8988T (cell line): Measurements from ENCODE around the gene GRK1.

Experiments used
- DNase-seq: peaks from one replicate; pipeline ENCODE4 v3.0.0; 2011

Gene GRK1

DNA sequence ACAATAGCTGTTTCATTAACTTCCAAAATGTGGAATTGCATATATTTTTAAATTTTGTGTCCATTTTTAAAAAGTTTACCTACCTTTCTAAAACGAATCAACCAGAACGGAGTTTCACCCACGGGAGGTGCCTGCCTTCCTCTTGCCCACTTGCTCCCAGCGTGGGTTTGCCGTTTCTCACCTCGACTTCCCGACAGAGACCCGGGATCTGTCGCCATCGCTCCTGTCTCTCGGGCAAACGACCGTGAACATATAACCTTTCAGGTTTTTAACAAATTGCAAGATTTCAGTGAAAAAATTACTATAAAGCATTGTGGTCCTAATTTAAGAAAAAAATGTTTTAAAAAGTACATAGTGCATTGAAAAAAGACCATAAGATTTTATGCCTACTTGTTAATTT lies 96.2 kb downstream of the GRK1 start:
- no peak for DNase-seq

DNA sequence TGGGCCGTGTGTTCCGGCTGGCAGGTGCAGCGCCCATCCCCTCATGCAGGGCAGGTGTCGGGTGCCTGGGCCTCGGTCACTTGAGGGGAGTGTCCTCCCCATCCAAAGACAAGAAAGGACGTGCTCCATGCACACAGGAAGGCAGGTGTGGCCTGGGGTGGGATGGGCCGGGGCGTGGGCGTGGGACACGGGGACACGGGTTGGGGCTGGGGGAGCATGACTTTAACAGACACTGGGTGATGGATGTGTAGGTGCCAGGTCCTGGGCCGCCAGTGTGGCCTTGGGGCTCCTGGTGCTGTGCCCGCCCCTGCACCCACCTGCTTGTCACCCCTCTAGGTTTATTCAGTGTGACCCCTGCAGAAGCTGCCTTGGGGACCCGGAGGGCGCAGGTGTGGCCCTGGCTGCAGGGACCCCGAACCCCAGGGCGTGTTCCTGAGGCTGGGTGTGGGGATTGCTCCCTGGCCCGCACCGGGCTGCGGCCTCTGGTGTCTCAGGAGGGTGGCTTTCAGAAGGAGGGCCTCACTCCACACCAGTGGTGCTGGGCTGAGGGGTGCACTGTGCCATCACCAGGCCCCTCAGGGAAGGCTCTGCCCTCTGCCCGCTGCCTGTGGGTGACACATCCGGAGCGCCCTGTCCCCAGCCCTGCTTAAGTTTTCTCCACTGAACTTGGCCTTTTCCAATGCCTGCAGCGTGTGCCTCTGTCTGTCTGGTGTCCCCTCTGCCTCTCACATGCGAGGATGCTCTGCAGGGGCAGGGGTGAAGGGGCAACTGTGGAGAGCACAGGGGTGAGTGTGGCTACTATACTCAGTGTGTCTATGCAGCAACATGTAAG lies 97.2 kb downstream of the GRK1 start:
- no peak for DNase-seq

DNA sequence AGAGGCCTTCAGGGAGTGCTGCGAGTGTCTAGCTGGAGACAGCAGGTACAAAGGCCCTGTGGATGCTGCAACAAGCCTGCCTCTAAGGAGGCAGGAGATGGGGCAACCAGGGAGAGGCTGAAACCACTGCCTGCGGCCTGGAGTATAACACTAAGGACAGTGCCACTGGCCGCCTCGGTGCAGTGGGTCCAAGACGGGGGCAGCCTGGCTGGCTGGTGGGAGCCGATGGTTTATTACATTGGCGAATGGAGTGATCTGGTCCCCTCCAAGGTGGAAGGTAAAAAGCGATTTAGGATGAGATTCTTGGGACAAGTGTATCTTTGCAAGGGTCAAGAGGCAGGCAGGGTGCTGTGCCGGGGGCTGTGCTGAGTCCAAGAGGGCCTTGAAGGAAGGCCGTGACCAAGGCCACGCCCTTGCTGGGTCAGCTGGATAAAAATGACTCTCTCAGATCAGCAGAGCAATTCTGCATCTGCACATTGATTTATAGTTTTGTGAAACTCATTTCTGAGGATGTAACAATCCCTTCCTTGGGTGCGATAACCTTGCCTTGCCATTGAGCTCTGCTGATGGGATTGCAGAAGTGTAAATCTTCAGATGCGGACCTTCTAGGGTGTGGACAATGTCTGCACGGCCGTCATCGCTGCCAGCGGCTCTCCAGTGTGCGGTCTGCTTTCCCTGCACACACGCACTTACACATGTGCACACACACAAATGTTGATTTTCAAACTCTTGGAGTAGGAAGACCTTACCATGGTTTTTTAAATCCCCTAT lies 98.0 kb downstream of the GRK1 start:
- DNase-seq: no peak

DNA sequence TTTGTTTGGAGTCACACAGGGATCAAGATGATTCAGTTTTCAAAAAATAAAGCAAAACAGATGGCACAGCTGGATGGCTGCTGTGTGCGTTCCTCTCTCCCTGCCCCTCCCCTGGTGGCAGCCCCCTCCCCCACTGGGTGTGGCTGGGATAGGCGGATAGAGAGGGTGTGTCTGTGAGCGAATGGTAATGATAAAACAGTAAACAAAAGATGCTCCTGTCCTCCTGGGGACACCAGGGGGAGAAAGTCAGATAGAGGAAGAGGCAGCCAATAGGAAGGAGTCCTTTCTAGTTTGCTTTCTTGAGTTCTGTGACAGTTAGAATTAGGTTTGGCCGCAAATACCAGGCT lies 98.5 kb downstream of the GRK1 start:
- DNase-seq: no peak

DNA sequence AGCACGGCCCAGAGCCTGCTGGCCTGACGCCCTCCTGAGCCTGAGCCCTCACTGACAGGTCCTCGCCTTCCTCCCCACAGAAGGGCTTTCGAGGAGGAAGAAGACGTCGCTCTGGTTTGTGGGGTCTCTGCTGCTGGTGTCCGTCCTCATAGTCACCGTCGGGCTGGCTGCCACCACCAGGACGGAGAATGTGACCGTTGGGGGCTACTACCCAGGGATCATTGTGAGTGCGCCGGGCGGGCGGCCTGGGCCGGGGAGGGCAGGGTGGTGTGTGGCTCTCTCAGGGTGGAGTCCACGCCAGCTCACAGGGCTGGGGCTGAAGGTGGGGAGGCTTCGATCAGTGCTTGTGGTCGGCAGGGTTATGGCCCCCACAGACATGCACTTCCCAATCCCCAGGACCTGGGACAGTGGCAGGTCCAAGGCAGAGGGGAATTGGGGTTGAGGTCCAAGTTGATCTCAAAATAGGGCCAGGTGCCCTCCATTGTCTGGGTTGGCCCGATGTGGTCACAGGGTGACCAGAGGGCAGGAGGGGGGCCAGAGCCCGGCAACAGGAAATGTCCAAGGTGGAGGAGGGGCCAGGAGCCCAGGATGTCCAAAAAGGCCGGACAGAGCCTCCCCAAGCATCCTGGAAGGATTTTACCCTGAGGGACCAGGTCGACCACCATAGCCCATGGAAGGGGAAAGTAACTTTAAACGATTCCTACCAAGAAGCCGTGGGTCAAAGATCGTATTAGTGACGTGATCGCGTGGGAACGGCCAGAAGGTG lies 99.2 kb downstream of the GRK1 start:
- DNase-seq: no peak

DNA sequence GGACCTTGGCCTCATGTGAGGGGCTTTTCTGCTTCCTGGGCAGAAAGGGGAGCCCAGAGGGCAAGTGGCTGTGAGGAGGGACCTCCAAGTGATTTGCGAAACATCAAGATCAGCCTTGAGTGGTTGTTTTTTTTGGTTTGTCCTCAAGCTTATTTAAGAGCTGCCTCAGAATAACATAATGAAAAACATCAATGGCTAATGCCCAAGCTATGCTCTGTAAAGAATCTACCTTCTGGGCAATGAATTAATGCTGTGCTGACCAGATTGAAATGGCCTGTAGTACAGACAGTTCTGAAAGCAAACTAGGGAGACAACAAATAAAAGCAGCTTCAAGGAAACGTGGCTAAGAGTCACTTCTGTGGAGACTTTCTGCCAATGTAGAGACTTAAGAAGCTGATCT lies 100.3 kb downstream of the GRK1 start:
- DNase-seq: no peak

DNA sequence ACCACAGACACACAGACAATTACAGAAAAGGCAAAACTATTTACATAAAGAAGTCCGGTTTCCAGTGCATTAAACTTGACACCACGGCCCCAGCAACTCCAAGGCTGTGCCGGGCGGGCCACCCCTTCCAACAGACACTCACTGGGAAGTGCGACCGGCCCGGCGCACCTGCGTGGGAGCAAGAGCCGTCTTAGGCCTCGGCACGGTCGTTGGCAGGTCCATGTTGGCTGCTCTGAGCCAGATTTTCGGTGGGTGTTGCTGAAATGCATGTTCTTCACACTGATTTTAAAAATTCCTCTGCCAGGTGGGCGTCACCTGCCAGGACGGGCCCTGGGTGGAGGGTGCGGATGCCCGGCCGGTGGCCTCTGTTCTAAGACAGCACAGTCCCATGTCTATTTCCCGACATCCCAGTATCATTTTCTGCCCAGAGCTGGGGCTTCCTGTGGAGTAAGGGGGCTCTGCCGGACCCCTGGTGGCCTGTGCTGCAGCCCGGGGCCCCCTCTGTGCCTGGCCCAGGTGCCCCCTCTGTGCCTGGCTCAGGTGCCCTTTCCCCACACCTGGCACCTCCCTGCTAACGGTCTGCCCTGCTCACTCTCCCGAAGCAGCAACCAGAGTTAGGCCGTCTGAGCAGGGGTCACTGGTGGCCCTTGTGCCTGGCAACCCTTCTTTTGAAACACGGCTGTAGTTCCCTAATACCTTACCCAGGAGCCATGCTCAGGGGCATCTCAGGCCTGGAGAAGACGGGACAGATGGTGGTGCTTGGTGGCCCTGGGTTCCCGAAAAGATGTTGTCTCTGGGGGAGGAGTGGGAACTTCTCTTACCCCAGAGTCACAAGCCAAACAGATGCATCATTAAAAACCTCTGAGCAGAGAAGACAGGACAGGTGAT lies 101.2 kb downstream of the GRK1 start:
- no peak for DNase-seq

DNA sequence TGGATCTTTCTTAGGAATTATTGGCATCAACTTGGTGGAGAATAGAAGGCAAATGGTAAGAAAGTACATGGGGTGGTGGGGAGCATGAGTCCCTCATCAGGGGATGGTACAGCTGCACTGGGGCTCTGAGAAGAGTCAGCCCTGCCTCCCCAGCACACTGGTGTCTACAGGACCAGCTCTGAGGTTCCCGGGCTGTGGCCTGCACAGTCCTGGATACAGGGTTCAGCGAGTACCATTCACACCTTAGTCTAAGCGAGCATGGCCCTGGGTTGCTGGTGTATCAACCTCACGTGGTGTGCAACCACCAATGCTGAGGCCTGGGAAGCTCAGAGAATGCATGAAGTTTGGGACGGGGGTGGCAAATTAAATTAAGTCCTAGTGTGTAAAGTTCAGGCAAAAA lies 102.1 kb downstream of the GRK1 start:
- DNase-seq: no peak

DNA sequence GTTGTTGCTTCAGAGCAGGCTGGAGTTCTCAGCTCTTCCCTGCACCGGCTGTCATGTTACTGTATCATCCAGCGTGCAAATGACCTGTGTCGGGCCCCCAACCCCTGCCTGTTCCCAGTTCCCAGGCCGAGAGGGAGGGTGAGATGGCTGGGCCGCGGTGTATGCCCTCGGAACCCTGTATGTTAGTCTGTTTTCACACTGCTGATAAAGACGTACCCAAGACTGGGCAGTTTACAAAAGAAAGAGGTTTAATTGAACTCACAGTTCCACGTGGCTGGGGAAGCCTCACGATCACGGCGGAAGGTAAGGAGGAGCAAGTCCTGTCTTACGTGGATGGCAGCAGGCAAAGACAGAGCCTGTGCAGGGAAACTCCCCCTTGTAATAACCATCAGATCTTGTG lies 102.9 kb downstream of the GRK1 start:
- DNase-seq: no peak

DNA sequence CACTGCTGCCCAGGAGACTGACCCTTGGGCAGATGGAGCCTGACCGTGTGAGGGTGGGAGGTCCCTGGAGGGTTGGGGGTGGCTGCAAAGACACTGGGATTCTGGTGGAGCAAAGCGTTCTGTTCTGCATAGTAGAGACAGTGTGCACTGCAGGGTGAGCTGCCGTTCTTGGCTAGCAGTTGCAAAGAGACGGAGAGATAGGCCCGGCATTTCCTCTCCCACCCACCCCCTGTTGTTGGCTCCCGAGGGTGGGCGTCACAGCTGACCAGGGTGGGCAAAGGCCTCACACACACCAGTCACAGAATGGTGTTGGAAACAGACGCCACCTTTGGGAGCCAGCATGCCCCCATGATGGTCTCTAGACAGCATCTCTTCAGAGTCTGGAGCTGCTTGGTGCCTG lies 103.4 kb downstream of the GRK1 start:
- no peak for DNase-seq

DNA sequence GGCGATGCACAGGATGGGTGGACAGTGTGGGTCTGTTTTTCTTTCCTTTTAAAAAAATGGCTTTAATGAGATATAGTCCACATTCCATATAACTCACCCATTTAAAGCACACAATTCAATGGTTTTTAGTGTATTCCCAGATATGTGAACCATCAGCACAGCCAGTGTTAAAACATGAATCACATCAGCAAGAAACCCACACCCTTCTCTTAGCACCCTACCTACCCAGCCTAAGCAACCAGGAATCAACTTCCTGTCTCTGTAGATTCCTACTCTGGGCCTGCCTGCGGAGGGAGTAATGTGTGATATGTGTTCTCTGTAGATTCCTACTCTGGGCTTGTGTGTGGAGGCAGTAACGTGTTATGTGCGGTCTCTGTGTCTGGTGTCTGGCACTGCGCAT lies 103.9 kb downstream of the GRK1 start:
- no peak for DNase-seq

DNA sequence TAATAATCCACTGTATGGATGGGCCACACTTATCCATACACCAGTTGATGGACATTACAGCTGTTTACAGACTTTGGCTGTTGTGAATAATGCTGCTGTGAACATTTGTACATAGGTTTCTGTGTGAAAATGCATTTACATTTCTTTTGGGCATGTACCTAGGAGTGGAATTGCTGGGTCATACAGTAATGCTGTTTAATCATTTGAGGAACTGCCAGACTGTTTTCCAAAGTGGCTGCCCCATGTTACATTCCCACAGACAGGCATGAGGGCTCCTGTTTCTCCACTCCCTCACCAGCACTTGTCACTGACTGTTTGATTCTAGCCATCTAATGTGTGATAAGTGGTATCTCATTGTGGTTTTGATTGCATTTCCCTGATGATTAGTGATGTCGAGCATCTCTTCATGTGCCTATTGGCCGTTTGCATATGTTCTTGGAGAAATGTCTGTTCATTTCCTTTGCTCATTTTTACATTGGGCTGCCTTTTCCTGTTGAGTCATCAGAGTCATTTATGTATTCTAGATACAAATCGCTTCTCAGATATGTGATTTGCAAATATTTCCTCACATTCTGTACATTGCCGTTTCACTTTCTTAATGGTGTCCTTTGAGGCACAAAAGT lies 104.8 kb downstream of the GRK1 start:
- DNase-seq: no peak

DNA sequence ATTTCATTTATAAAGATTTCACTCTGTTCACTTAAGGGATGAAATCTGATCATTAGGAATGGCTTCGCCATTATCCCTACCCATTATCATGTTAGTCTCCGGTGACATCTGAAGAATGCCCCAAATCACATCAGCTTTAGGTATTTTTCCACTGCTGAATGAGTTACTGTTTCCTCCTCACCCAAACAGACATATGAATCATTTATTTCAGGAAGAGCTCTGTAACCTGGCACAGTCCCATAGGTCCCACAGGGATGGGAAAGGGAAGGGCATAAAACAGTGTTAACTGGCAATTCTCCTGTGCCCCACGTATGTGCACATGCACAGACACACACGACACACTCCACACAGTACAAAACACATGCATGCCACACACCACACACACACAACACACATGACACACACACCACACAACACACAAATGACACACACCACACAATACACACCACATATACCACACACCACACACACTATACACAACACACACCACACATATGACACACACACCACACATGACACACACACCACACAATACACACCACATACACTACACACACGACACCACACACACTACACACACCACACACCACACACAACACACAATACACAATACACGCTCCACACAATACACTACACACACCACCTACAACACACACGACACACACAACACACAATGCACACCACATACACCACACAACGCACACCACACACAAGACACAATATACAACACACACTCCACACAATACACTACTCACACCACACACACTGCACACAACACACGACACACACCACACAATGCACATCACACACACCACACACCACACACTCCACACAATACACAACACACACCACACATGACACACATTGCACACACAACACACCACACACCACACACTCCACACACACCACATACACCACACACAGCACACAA lies 107.4 kb downstream of the GRK1 start:
- DNase-seq: no peak

DNA sequence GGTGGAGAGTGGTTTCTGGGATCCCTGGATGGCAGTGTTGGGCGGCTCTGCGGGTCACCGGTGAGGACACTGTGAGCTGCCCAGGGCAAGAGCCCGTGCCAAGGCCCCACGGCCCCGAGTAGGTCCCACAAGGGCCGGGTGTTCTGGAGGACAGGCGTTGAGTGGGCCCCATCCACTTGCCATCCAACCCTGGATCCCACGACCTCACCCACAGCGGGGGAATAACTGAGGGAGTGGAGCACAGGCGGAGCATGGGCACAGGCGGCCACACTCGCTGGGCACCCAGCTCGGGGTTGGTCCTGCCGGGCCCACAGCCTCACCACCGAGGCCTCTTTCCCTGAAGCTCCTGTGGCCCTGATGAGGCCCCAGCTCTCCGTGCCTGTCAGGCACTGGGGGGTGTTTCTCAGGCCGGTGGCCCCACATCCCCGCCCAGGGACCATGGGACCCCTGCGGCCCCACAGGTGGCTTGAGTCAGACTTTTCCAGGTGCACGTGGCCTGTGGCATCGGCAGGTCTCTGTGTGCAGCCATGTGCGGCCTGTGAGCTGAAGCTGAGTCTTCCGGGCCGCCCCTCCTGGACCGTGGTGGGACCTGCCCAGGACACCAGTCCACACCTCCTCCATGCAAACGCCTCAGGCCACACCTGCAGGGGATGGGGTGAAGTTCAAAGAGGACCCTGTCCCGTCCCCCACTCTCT lies 108.6 kb downstream of the GRK1 start:
- DNase-seq: no peak

DNA sequence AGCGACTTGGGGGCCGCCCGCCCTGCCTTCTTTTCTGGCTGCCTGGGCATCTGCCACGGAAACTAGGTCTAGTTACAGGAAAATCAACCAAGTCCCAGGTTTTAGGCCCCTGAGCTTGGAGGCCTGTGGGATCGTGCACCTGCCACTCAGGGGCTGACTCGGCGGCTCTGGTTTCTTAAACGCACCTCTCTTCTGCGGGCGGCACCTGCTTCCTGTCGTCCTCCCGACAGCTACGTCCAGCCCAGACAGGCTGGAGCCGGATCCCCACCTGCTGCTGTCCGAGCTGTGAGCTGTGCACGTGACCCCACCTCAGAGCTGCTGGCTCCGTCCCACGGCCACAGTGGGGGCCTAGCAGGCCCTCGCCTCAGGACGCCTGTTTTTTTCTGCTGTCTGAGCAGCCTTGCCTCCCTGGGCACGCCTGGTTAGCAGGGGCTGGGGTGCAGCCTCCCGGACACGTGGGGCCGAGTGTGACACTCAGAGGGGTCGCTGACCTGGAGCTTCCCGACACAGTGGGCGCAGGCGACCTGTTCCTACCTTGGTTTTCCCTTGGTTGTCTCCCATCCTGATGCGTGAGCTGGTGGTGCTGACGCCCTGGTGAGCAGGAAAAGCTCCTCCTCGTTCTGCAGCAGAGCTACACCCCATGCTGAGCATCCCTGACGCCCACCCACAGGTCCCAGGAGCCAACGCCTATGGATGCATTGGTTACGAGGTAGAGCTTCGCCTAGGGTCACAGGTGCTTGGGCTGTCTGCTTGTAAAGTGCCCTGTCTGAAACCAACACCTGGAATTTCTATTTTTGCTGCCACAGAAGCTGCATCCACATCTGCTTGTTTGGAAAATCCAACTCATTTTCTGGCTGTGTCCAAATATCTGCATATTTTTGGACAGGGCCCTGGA lies 109.5 kb downstream of the GRK1 start:
- DNase-seq: no peak

DNA sequence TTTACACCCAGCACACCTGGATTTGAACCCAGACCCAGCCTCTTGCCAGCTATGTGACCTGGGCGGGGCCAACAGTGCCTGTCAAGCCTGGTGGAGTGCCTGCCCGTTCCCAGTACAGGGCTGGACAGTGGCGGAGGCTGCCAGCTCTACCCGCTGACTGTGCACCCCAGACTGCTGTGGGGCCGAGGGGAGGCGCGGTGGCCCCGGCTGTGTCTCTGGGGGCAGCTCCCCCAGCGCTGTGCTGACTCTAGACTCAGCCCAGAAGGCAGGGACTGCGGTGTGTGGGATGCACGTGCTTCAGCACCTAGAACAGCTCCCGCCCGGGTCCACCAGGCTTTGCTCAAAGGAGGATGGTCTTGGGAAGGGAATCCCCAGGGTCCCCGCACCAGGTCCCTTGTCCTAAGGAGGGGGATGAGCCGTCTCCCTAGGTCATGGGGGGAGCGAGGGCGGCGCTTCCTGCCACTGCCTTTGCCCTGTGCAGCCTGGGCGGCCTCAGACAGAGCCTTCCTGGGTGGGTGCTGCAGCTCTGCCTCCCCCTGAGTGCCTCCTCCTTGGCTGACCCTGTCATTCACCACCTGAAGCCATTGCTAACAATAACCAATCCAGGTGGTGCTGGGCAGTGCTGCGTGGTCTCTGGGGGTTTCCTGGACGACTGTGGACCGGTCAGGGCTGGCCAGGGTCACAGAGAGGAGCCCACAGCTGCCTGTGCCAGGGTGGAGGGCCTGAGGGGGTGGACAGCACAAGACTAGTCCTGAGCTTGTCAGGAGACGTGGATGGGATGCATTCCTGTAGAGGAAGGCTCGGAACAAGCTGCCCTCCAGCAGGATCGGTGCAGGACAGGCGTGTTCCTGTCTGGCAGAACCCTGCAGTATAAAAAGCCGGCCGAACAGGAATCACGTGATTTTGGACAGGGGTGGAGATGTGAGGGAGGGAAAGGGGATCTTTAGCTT lies 110.6 kb downstream of the GRK1 start:
- no peak for DNase-seq

DNA sequence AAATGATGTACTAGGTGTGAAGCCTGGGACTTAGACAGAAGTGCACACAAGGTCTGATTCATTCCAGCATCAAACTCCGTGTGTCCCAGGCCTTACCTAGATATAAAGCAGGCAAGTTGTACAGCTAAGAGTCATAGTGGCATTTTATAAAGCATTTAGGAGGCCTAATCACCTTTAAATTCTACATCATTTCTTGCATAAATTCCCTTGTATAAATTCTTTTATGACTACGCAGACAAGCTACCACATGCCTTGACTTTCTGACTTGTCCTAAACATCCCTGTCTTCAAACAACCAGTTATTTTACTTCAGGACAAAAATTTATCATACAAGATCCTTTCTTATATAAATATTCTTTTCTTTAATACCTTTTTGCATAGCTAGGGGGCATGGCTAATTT lies 114.6 kb downstream of the GRK1 start:
- no peak for DNase-seq

DNA sequence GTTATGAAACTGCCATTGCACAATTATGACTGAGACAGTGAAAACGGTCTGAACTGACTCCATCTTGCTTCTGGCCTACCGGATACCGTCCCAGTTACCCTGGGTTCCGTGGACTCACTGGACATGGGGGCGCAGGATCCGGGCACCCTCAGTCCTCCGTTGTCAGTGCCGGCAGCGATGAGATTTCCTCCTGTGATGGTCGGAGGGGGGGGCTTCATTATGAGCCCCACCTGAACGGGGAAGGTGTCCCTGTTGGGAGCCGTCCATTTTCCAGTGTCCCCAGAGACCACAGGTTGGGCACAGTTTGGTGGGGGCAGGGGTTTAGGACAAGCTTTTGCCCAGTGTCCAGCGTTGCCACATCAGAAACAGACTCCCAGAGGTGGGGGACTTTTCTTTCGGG lies 115.5 kb downstream of the GRK1 start:
- DNase-seq: no peak
